Heart left ventricle (tissue), 13 donors: ENCODE data around the gene TBC1D1.

Source experiments
- CTCF ChIP-seq, 12 donors: fragments of 200-600 bp; sonication (generic) in 4 of 12; IDR thresholded peaks; one replicate each; pipeline versions ENCODE4 v1.5.0 to v1.8.0; 2018 to 2022; ENCODE audit warnings: antibody characterized with exemption in 12 of 12, mild to moderate bottlenecking in 5 of 12
- POLR2A ChIP-seq, 2 donors: fragments of 450-650 bp; IDR thresholded peaks; one replicate each; pipeline ENCODE4 v1.6.1; 2017; ENCODE audit warnings: antibody characterized with exemption in 2 of 2, mild to moderate bottlenecking in 2 of 2, moderate library complexity in 2 of 2
- donor health status: ischemic (EF 13 %, LVEDD 7.1; RV severe dilation, severe dysfunction).
- donor health status: DM: no; HTN: yes; CAD: no.
- donor health status: DM: no; HTN: no; CAD: no.
- donor health status: ischemic (EF 25% LVEDD 6.9; RV normal size, moderate dysfunction).
- donor health status: ischemic (EF 25% LVEDD 5.7; RV mildly dilated, moderate dysfunction).
- donor health status: ischemic (EF 35%, LVEDD 5.7; RV mildly dilated, moderate dysfunction).
- donor health status: nonischemic (EF 11% LVEDD 7.7; RV severe dilation, severe dysfunction).
- donor health status: DM: yes; HTN: yes; CAD: no.
- donor health status: PGD.
- donor health status: ischemic (EF 29% LVEDD 5.4; RV normal size, mild dysfunction).
- donor health status: nonischemic (EF 23%, LVEDD 6.1; RV moderate dilation, normal function).

GRCh38 chr4:37934096-37934495 is 43.2 kb downstream of the TBC1D1 start:
- no peak for TF ChIP-seq CTCF (IDR thresholded peaks at IDR 0.05)
- TF ChIP-seq POLR2A (IDR thresholded peaks at IDR 0.05), result no peak
